ENCODE results near the gene TUSC2.

Gene TUSC2

DNA sequence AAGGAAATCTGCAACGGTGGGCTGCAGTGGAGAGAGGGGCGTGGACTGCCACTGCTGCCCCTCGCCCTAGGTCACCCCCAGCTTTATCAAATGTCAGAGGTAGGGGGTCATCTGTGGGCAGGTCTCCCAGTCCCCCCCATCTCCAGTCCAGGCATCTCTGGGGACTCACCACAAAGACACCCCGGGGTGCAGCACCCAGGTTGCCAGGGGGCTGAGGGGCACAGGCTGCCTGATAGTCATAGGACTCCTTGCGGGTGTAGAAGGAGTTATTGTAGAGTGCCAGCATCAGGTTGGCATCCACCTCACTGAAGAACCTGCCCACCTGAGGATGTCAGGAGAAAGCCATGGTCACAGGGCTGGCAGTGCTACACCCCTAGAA is 37.8 kb upstream of the TUSC2 start:
- TF ChIP-seq SIN3A (IDR thresholded peaks at IDR 0.05; ENCODE audit: borderline replicate concordance, insufficient read depth, low read length), result no peak
- no peak for TF ChIP-seq FOXP2 (optimal IDR thresholded peaks at IDR 0.05; ENCODE audit: borderline replicate concordance, extremely low read depth, extremely low read length, insufficient read depth)
- no peak for TF ChIP-seq POLR2AphosphoS5 (IDR thresholded peaks at IDR 0.05; ENCODE audit: low read depth, low read length)
- no peak for TF ChIP-seq TAF1 (IDR thresholded peaks at IDR 0.05; ENCODE audit: borderline replicate concordance, insufficient read depth, low read length)
- TF ChIP-seq, protein P1, sequence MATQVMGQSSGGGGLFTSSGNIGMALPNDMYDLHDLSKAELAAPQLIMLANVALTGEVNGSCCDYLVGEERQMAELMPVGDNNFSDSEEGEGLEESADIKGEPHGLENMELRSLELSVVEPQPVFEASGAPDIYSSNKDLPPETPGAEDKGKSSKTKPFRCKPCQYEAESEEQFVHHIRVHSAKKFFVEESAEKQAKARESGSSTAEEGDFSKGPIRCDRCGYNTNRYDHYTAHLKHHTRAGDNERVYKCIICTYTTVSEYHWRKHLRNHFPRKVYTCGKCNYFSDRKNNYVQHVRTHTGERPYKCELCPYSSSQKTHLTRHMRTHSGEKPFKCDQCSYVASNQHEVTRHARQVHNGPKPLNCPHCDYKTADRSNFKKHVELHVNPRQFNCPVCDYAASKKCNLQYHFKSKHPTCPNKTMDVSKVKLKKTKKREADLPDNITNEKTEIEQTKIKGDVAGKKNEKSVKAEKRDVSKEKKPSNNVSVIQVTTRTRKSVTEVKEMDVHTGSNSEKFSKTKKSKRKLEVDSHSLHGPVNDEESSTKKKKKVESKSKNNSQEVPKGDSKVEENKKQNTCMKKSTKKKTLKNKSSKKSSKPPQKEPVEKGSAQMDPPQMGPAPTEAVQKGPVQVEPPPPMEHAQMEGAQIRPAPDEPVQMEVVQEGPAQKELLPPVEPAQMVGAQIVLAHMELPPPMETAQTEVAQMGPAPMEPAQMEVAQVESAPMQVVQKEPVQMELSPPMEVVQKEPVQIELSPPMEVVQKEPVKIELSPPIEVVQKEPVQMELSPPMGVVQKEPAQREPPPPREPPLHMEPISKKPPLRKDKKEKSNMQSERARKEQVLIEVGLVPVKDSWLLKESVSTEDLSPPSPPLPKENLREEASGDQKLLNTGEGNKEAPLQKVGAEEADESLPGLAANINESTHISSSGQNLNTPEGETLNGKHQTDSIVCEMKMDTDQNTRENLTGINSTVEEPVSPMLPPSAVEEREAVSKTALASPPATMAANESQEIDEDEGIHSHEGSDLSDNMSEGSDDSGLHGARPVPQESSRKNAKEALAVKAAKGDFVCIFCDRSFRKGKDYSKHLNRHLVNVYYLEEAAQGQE (IDR thresholded peaks at IDR 0.05; ENCODE audit: insufficient read depth in 1 of 2, low read depth in 2 of 2, low read length in 2 of 2), result no peak

DNA sequence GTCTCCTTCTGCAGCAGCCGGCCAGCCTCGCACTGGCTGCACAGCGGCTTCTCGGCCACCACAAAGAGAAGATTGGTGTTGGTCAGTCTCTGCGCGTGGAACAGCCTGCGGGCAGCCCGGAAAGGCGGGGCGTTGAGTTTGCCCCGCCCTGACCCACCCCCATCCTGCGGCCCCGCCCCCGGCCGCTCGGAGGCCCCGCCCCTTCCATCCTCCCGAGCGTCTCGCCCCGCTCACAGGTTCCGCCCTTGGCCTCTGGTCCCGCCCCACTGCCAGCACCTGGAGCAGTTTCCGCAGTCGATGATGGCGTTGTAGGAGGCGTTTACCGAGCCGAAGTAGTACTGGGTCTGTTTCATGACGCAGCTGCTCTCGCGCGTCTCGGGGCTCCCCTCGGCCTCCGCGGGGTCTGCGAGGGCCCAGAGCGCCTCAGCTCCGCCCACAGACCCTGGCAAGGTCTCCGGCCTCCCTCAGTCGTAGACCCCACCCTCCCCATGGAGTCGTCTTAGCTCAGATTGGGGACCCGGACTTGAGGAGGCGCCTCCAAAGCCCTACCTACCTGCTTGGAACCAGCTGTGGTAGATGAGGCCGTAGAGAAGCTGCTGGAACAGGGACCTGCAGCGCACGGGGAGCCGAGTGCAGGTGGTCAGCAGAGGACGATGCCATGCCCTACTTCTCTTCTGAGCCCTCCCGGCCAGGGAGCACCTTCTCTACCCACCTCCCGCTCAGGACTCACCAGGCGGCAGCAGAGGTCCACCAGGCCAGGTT is 37.2 kb upstream of the TUSC2 start:
- TF ChIP-seq, protein P1 (IDR thresholded peaks at IDR 0.05; ENCODE audit: insufficient read depth in 1 of 2, low read depth in 2 of 2, low read length in 2 of 2), result no peak
- TF ChIP-seq TAF1 (IDR thresholded peaks at IDR 0.05; ENCODE audit: borderline replicate concordance, insufficient read depth, low read length) (no peak), POLR2AphosphoS5 (IDR thresholded peaks at IDR 0.05; ENCODE audit: low read depth, low read length) (no peak), SIN3A (IDR thresholded peaks at IDR 0.05; ENCODE audit: borderline replicate concordance, insufficient read depth, low read length) (no peak), FOXP2 (optimal IDR thresholded peaks at IDR 0.05; ENCODE audit: borderline replicate concordance, extremely low read depth, extremely low read length, insufficient read depth) (no peak)

DNA sequence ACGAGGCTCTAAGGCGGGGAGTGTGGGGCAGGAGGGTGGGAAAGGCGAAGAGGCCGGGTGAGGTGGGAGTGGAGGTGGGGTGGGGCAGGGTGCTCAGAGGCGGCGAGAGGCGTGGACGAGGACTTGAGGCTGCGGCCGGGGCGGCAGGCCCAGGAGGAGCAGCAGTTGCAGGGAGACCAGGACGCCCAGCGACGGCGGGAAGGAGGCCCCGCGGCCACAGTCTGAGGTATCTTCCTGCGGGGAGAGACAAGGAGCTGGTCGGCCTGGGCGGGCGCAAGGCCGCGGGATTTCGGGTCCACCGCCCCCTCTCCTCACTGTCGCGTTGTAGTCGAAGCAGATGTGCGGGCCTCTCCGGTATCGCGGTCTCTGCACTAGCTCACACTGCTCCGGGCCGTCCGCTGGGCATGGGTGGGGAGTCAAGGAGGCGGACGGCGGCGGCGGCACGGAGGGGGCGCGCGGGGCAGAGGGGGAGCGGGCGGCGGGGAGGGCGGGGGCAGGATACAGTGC is 36.6 kb upstream of the TUSC2 start:
- no peak for TF ChIP-seq POLR2AphosphoS5 (IDR thresholded peaks at IDR 0.05; ENCODE audit: low read depth, low read length)
- TF ChIP-seq, protein P1 (IDR thresholded peaks at IDR 0.05; ENCODE audit: insufficient read depth in 1 of 2, low read depth in 2 of 2, low read length in 2 of 2), result no peak

DNA sequence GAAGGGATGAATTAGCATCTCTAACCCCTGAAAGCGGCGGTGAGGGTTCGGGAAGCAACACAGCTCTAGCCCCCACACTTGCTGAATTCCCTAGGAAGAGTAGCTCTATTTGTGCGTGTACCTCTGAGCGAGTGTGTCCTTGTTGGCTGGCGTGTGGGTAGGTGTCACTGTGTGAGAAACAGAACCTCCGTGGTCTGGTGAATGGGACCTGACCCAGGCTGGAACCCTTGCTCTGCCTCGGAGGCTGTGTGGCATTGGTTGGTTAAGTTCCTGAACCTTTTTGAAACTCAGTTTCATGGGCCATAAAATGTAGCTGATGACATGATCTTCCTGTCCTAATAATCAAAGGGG is 31.7 kb upstream of the TUSC2 start:
- TF ChIP-seq SIN3A (IDR thresholded peaks at IDR 0.05; ENCODE audit: borderline replicate concordance, insufficient read depth, low read length) (no peak), POLR2AphosphoS5 (IDR thresholded peaks at IDR 0.05; ENCODE audit: low read depth, low read length) (no peak), FOXP2 (optimal IDR thresholded peaks at IDR 0.05; ENCODE audit: borderline replicate concordance, extremely low read depth, extremely low read length, insufficient read depth) (no peak), TAF1 (IDR thresholded peaks at IDR 0.05; ENCODE audit: borderline replicate concordance, insufficient read depth, low read length) (no peak)
- TF ChIP-seq, protein P1 (IDR thresholded peaks at IDR 0.05; ENCODE audit: insufficient read depth in 1 of 2, low read depth in 2 of 2, low read length in 2 of 2), result no peak
